M059J (cell line): Measurements from ENCODE around the gene C18orf54. TPM values are rescaled to one million over a fixed set of nuclear protein-coding genes. Genes with fewer than 3 reads are reported as not detected.
"Not testable (repeated sequence)": the region's sequence is repeated elsewhere in the genome, so short reads cannot be mapped to it uniquely, and the experiment has no call there.

Source experiments
- DNase-seq: peaks from one replicate; pipeline ENCODE4 v3.0.0-alpha.2; 2012; ENCODE audit warnings: low read depth
- total RNA-seq: library from RNA; depleted of rRNA; stranded (reverse); fragments of >200 nt; shearing (Covaris generic); gene quantifications from 2 replicates; pipeline ENCODE4 v1.2.3, GENCODE V29; 2014; rRNA removed

Gene C18orf54
- total RNA-seq: 6.8 and 8.5 TPM in 2 replicates

- DNase-seq: peak; percentile 90
Observed at GRCh38 chr18:54357660-54358494, at the start of gene C18orf54, which contains the start of gene STARD6. Gene C18orf54, plus strand, starts transcription at chr18:54357906. Its CDS starts 2,667 bp downstream, at chr18:54360573. Gene STARD6, minus strand, starts transcription at chr18:54357858. Its CDS starts 3,285 bp downstream, at chr18:54354573.

- DNase-seq: not testable (repeated sequence)
Observed at GRCh38 chr18:54309564-54309963, 48.1 kb upstream of the C18orf54 start.

GRCh38 chr18:54316071-54316820, 41.5 kb upstream of the C18orf54 start:
- no peak for DNase-seq

GRCh38 chr18:54323561-54323960, 34.1 kb upstream of the C18orf54 start:
- no peak for DNase-seq

GRCh38 chr18:54323970-54324369, 33.7 kb upstream of the C18orf54 start:
- no peak for DNase-seq

- peak; percentile 7 for DNase-seq
Observed at GRCh38 chr18:54327818-54328217, 29.9 kb upstream of the C18orf54 start.

- no peak for DNase-seq
Observed at GRCh38 chr18:54329787-54330186, 27.9 kb upstream of the C18orf54 start.

GRCh38 chr18:54330768-54331548, 26.7 kb upstream of the C18orf54 start:
- no peak for DNase-seq

- DNase-seq: no peak
Observed at GRCh38 chr18:54335638-54336173, 22.0 kb upstream of the C18orf54 start.

GRCh38 chr18:54338230-54338629, 19.5 kb upstream of the C18orf54 start:
- DNase-seq: no peak

- DNase-seq: peak; percentile 39
Observed at GRCh38 chr18:54351186-54351585, 6.5 kb upstream of the C18orf54 start.

GRCh38 chr18:54357082-54357659, 535 bp upstream of the C18orf54 start:
- DNase-seq: no peak

GRCh38 chr18:54358495-54359040, 862 bp downstream of the C18orf54 start:
- DNase-seq: peak; percentile 42

GRCh38 chr18:54359233-54359632, 1.5 kb downstream of the C18orf54 start:
- peak; percentile 4 for DNase-seq

- DNase-seq: no peak
Observed at GRCh38 chr18:54360406-54360805, 2.7 kb downstream of the C18orf54 start.

- no peak for DNase-seq
Observed at GRCh38 chr18:54378057-54378456, 20.4 kb downstream of the C18orf54 start.

GRCh38 chr18:54381640-54382039, 23.9 kb downstream of the C18orf54 start:
- DNase-seq: no peak

GRCh38 chr18:54382076-54382475, 24.4 kb downstream of the C18orf54 start:
- DNase-seq: no peak

- DNase-seq: no peak
Observed at GRCh38 chr18:54382733-54383252, 25.1 kb downstream of the C18orf54 start.

GRCh38 chr18:54386043-54386442, 28.3 kb downstream of the C18orf54 start:
- DNase-seq: no peak
